GM12891 (cell line): ENCODE results near the gene ADGRB3.

Source experiments
- PAX5 ChIP-seq: IDR thresholded peaks from 2 replicates; pipeline ENCODE4 v1.6.1; 2011; ENCODE audit warnings: low read length, moderate library complexity, mild to moderate bottlenecking; ENCODE audit not compliant: insufficient read depth, severe bottlenecking
- POLR2A ChIP-seq: IDR thresholded peaks from 2 replicates; pipeline ENCODE4 v1.6.1; 2011; ENCODE audit warnings: low read depth, low read length, control low read depth
- POLR2AphosphoS5 ChIP-seq: IDR thresholded peaks from 2 replicates; pipeline ENCODE4 v1.6.1; 2011; ENCODE audit warnings: low read depth, low read length, control low read depth
- POU2F2 ChIP-seq: IDR thresholded peaks from 2 replicates; pipeline ENCODE4 v1.6.1; 2011; ENCODE audit warnings: low read depth, mild to moderate bottlenecking, control low read depth, low read length, moderate library complexity
- SPI1 ChIP-seq: IDR thresholded peaks from 2 replicates; pipeline ENCODE4 v1.6.1; 2011; ENCODE audit warnings: low read depth, low read length, control low read depth
- TAF1 ChIP-seq: IDR thresholded peaks from 2 replicates; pipeline ENCODE4 v1.6.1; 2011; ENCODE audit warnings: low read depth, low read length, control low read depth

- no peak for TF ChIP-seq POLR2AphosphoS5
- no peak for TF ChIP-seq SPI1
- TF ChIP-seq POLR2A, result no peak
- no peak for TF ChIP-seq TAF1
- TF ChIP-seq POU2F2, result no peak
- TF ChIP-seq PAX5, result no peak
Observed at GRCh38 chr6:69217343-69217742, 582.3 kb downstream of the ADGRB3 start.
